ENCODE results near the gene CIITA. TPM values are rescaled to one million over a fixed set of nuclear protein-coding genes. Genes with fewer than 3 reads are reported as not detected.

CIITA gene
- total and polyA plus RNA-seq, 9 of the 15 experiments (the other 6 are each of a cell fraction or from before 2014, with no cell fraction given), result 0.01 to 0.20 (median 0.11) TPM; not detected in 4

- TF ChIP-seq RB1 (IDR thresholded peaks at IDR 0.05; ENCODE audit: low read depth) (no peak), MCM3 (IDR thresholded peaks at IDR 0.05) (no peak), GMEB1 (CRISPR knock-in tag; IDR thresholded peaks at IDR 0.05) (no peak), ZKSCAN1 (IDR thresholded peaks at IDR 0.05; ENCODE audit: low read depth, low read length) (no peak), ZFP1 (CRISPR knock-in tag; IDR thresholded peaks at IDR 0.05) (no peak), ZKSCAN8 (CRISPR knock-in tag; IDR thresholded peaks at IDR 0.05) (no peak), BCL6 (CRISPR knock-in tag; IDR thresholded peaks at IDR 0.05) (no peak), CBFB (CRISPR knock-in tag; IDR thresholded peaks at IDR 0.05) (no peak), GTF2F1 (IDR thresholded peaks at IDR 0.05; ENCODE audit: low read depth, low read length) (no peak), ZNF583 (CRISPR knock-in tag; IDR thresholded peaks at IDR 0.05) (no peak), NR2F6 (CRISPR knock-in tag; IDR thresholded peaks at IDR 0.05) (no peak)
Observed at GRCh38 chr16:10880594-10881452, 3.8 kb downstream of the CIITA start (continued).
